LNCaP clone FGC (cell line): ENCODE data around the gene TANC1.

ENCODE experiments used
- DNase-seq: peaks from one replicate; pipeline ENCODE4 v3.0.0-alpha.2; 2011; ENCODE audit warnings: low read depth
- H3K4me3 ChIP-seq: 2 replicates; pipeline ENCODE4 v1.5.1; 2011; ENCODE audit warnings: mild to moderate bottlenecking, low read depth, low read length, control low read depth
- CTCF ChIP-seq: IDR thresholded peaks from 2 replicates; pipeline ENCODE4 v1.5.1; 2012; ENCODE audit warnings: mild to moderate bottlenecking; ENCODE audit not compliant: control insufficient read depth, insufficient read depth; ENCODE audit errors: extremely low read depth

The TANC1 gene

GRCh38 chr2:159217676-159218075 is 249.2 kb downstream of the TANC1 start:
- no peak overlapping the region for H3K4me3 ChIP-seq

GRCh38 chr2:159218389-159218788 is 249.9 kb downstream of the TANC1 start:
- no peak for DNase-seq
- H3K4me3 ChIP-seq = no peak overlapping the region
- TF ChIP-seq CTCF = no peak

More at GRCh38 chr2:159217676-159218075, 249.2 kb downstream of the TANC1 start:
- TF ChIP-seq CTCF = no peak
- no peak for DNase-seq

GRCh38 chr2:159219394-159219998 is 251.1 kb downstream of the TANC1 start:
- no peak for TF ChIP-seq CTCF

GRCh38 chr2:159224061-159224813 is 255.8 kb downstream of the TANC1 start:
- no peak for DNase-seq
- TF ChIP-seq CTCF = no peak
- H3K4me3 ChIP-seq = no peak overlapping the region

More at GRCh38 chr2:159219394-159219998, 251.1 kb downstream of the TANC1 start:
- no peak for DNase-seq
- no peak overlapping the region for H3K4me3 ChIP-seq

GRCh38 chr2:159225025-159226016 is 256.9 kb downstream of the TANC1 start:
- no peak for DNase-seq
- no peak overlapping the region for H3K4me3 ChIP-seq
- no peak for TF ChIP-seq CTCF

GRCh38 chr2:159226059-159226461 is 257.6 kb downstream of the TANC1 start:
- TF ChIP-seq CTCF = no peak
- no peak for DNase-seq
- no peak overlapping the region for H3K4me3 ChIP-seq
